Panc1 (cell line): ENCODE data around the gene RPL4. TPM values are rescaled to one million over a fixed set of nuclear protein-coding genes. Genes with fewer than 3 reads are reported as not detected.

ENCODE experiments used
- ATAC-seq: fragments of 200-7000 bp; cut with Tn5 transposase; 2 replicates; pipeline ENCODE4 v1.9.1; 2020; ENCODE audit warnings: mild to moderate bottlenecking, moderate library complexity
- BruUV-seq: library from RNA; stranded (reverse); fragments of 400-500 nt; replicated peaks from 2 replicates; lab custom pipeline; 2021; lab: Mats Ljungman, UMichigan
- CTCF ChIA-PET: fragments of 300-600 bp; sonication (Branson Sonifier 250); formaldehyde crosslinking; loops from one replicate; lab custom pipeline; 2022; ENCODE audit warnings: antibody characterized with exemption; lab: Charles Lee
- POLR2A ChIA-PET: fragments of 300-600 bp; sonication (Branson Sonifier 250); formaldehyde crosslinking; loops from one replicate; lab custom pipeline; 2022; ENCODE audit warnings: antibody characterized with exemption; lab: Charles Lee
- DNase-seq: peaks from one replicate; pipeline ENCODE4 v3.0.0-alpha.2; 2010; ENCODE audit warnings: low read depth, low spot score
- H3K27ac ChIP-seq: 2 replicates; pipeline ENCODE4 v1.5.1; 2011; ENCODE audit warnings: mild to moderate bottlenecking, low read length, inconsistent platforms
- H3K27me3 ChIP-seq: fragments of 200-500 bp; sonication (Bioruptor generic); 2 replicates; pipeline ENCODE4 v1.6.0; 2014; ENCODE audit warnings: low read length, inconsistent platforms; ENCODE audit not compliant: control insufficient read depth, insufficient read depth
- H3K36me3 ChIP-seq: fragments of 200-500 bp; sonication (Bioruptor generic); 2 replicates; pipeline ENCODE4 v1.5.1; 2014; ENCODE audit warnings: inconsistent platforms, mild to moderate bottlenecking, low read length, moderate library complexity; ENCODE audit not compliant: control insufficient read depth, insufficient read depth
- H3K4me1 ChIP-seq: 2 replicates; pipeline ENCODE4 v1.5.1; 2011; ENCODE audit warnings: inconsistent platforms, mild to moderate bottlenecking, low read length, moderate library complexity; ENCODE audit not compliant: control insufficient read depth, insufficient read depth
- H3K4me3 ChIP-seq, 2 experiments: 2 replicates each; pipeline ENCODE4 v1.5.1; 2011 to 2012; ENCODE audit warnings: low read depth in 2 of 2, low read length in 2 of 2, mild to moderate bottlenecking in 2 of 2, inconsistent platforms in 1 of 2, moderate library complexity in 1 of 2
- H3K9me3 ChIP-seq: fragments of 200-500 bp; sonication (Bioruptor generic); 2 replicates; pipeline ENCODE4 v1.5.1; 2014; ENCODE audit warnings: low read depth, mild to moderate bottlenecking, inconsistent platforms, low read length, moderate library complexity; ENCODE audit not compliant: control insufficient read depth, insufficient read depth
- CTCF ChIP-seq: fragments of 450-650 bp; IDR thresholded peaks from 2 replicates; pipeline ENCODE4 v1.5.1; 2017; ENCODE audit warnings: mild to moderate bottlenecking
- POLR2AphosphoS5 ChIP-seq: IDR thresholded peaks from 2 replicates; pipeline ENCODE4 v1.6.1; 2012; ENCODE audit warnings: mild to moderate bottlenecking, low read depth, low read length, moderate library complexity
- REST ChIP-seq, 2 experiments: IDR thresholded peaks; 2 replicates each; pipeline ENCODE4 v1.6.1; 2011 to 2012; ENCODE audit warnings: low read depth in 2 of 2, control low read depth in 1 of 2, low read length in 1 of 2, mild to moderate bottlenecking in 1 of 2, moderate library complexity in 1 of 2; ENCODE audit not compliant: insufficient read depth in 1 of 2
- SIN3A ChIP-seq: IDR thresholded peaks from 2 replicates; pipeline ENCODE4 v1.6.1; 2012; ENCODE audit warnings: low read depth, mild to moderate bottlenecking, low read length, moderate library complexity, borderline replicate concordance; ENCODE audit not compliant: insufficient read depth
- TCF7L2 ChIP-seq: IDR thresholded peaks from 2 replicates; pipeline ENCODE4 v1.6.1; 2011; ENCODE audit warnings: mild to moderate bottlenecking, low read depth, low read length, inconsistent platforms
- in situ Hi-C: cut with HindIII; loops from 2 replicates; pipeline ENCODE4 v1.10.0; 2016; ENCODE audit warnings: low sequenced_read_pairs, low pct_unique_long_range_greater_than_20kb
- intact Hi-C: fragments of 100-400 bp; cut with micrococcal nuclease; formaldehyde crosslinking; loops from one replicate; pipeline ENCODE4 v1.10.0; 2022; ENCODE audit not compliant: unreplicated experiment
- total RNA-seq: library from RNA; stranded (reverse); gene quantifications from one replicate; pipeline ENCODE4 v1.2.1, GENCODE V29; 2021; ENCODE audit not compliant: unreplicated experiment

The RPL4 gene
- total RNA-seq, 1 experiment from 2014 or later = 2,268 TPM

- no TSS peak for BruUV-seq
- TF ChIP-seq SIN3A (no peak), POLR2AphosphoS5 (no peak), TCF7L2 (no peak), CTCF (no peak), REST (IDR thresholded peaks at IDR 0.05; ENCODE audit: insufficient read depth in 1 of 2, low read depth in 2 of 2, low read length in 1 of 2) (no peak)
- H3K9me3 ChIP-seq = no peaks in the 10 kb centered on the region
- DNase-seq (no peak), ATAC-seq (no peak)
- 0 out of 2 replicates have a peak, but pooled peaks cover 2% of the 10 kb centered on the region for H3K36me3 ChIP-seq
- H3K4me1 ChIP-seq = no peaks in the 10 kb centered on the region
- H3K4me3 ChIP-seq = no peak overlapping the region
- CTCF ChIA-PET = interaction anchor here (0.6 kb wide), 1 partner anchor 29 kb away, joined by 3 read pairs; no protein-coding TSS in a partner anchor
- no peaks in the 10 kb centered on the region for H3K27me3 ChIP-seq
- no peak overlapping the region for H3K27ac ChIP-seq
- in situ Hi-C loops = no loop called here
- POLR2A ChIA-PET = no interaction called here
- intact Hi-C loops = no loop called here
These were observed 38.2 kb upstream of the RPL4 start for GRCh38 chr15:66542896-66543295.

- no TSS peak for BruUV-seq
- Histone ChIP-seq H3K4me3 (no peak overlapping the region), H3K27ac (no peak overlapping the region), H3K4me1 (no peaks in the 10 kb centered on the region), H3K36me3 (peaks cover 15% of the 10 kb centered on the region; the same call in 1 of the 2 replicates), H3K9me3 (no peaks in the 10 kb centered on the region), H3K27me3 (no peaks in the 10 kb centered on the region)
- ChIA-PET CTCF (no interaction called here), POLR2A (interaction anchor here (0.6 kb wide), 2 partner anchors 9 to 21 kb away, joined by 3 to 5 read pairs; no protein-coding TSS in a partner anchor)
- TF ChIP-seq POLR2AphosphoS5 (no peak), SIN3A (no peak), REST (IDR thresholded peaks at IDR 0.05; ENCODE audit: insufficient read depth in 1 of 2, low read depth in 2 of 2, low read length in 1 of 2) (no peak), CTCF (no peak), TCF7L2 (no peak)
- intact Hi-C loops = no loop called here
- DNase-seq = no peak
- in situ Hi-C loops = no loop called here
- no peak for ATAC-seq
These were observed 30.4 kb upstream of the RPL4 start for GRCh38 chr15:66535056-66535455.
